ENCODE results near the gene CES3.

DNA sequence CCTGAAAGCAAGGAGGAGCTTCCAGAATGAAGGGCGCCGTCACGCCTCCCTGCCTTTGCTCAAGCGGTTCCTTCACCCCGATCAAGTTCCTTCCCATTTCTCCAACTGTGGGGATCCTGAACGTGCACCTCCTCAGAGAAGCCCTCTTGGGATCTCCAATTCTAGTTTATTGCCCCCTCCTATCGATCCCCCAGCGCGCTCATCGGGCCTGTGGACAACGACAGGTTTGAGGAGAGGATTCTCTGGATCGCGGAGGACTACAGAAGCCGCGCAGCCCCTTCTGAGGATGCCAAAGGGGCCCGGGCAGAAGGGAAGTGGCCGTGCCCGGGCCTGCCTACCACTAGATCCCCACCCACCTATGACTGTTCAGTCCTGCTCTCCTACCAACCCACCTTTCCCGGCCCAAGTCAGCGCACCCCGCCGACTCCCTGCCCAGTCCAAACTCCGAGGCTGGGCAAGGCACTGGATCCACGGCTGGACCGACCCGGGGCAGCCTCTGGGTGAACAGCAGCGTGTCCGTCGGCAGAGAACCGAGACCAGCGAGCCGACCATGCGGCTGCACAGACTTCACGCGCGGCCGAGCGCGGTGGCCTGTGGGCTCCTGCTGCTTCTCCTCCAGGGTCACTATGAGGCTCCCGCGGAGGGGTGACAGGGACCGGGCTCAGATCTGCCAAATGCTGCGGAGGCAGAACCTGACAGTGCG is 12.8 kb upstream of the CES3 start:
- TF ChIP-seq, protein P1, sequence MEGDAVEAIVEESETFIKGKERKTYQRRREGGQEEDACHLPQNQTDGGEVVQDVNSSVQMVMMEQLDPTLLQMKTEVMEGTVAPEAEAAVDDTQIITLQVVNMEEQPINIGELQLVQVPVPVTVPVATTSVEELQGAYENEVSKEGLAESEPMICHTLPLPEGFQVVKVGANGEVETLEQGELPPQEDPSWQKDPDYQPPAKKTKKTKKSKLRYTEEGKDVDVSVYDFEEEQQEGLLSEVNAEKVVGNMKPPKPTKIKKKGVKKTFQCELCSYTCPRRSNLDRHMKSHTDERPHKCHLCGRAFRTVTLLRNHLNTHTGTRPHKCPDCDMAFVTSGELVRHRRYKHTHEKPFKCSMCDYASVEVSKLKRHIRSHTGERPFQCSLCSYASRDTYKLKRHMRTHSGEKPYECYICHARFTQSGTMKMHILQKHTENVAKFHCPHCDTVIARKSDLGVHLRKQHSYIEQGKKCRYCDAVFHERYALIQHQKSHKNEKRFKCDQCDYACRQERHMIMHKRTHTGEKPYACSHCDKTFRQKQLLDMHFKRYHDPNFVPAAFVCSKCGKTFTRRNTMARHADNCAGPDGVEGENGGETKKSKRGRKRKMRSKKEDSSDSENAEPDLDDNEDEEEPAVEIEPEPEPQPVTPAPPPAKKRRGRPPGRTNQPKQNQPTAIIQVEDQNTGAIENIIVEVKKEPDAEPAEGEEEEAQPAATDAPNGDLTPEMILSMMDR (IDR thresholded peaks at IDR 0.05), result no peak
- TF ChIP-seq ZFX (IDR thresholded peaks at IDR 0.05; ENCODE audit: borderline replicate concordance), result no peak
